NOMO-1 treated with DMSO at 0.1 percent for 48 hours (cell line): Measurements from ENCODE around the gene CCDC136.

Experiments used
- DNase-seq: peaks from one replicate; lab custom pipeline; 2025; ENCODE audit not compliant: unreplicated experiment; lab: John Stamatoyannopoulos, UW

CCDC136 gene

DNA sequence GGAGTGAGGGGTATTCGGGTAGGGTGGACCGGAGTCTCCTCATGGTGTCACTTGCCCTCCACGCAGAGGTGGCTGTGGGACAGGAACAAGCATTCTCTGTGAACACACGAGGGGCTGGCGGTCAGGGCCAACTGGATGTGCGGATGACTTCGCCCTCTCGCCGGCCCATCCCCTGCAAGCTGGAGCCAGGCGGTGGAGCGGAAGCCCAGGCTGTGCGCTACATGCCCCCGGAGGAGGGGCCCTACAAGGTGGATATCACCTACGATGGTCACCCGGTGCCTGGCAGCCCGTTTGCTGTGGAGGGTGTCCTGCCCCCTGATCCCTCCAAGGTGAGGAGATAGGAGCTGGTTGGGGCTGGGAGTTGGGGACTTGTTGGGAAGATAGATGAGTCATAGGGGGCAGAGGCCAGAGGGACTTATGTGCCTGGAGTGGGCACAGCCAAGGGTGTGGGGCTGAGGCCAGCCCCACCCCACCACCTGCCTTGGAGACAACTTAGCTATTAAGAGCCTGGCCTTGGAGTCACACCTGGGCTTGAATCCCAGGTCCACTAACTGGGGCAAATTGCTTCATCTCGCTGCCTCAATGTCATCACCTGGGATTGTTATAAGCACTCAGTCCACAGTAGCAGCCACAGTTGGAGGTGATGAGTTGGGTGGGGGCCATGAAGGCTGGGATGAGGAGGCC is 52.3 kb downstream of the CCDC136 start:
- DNase-seq: no peak

DNA sequence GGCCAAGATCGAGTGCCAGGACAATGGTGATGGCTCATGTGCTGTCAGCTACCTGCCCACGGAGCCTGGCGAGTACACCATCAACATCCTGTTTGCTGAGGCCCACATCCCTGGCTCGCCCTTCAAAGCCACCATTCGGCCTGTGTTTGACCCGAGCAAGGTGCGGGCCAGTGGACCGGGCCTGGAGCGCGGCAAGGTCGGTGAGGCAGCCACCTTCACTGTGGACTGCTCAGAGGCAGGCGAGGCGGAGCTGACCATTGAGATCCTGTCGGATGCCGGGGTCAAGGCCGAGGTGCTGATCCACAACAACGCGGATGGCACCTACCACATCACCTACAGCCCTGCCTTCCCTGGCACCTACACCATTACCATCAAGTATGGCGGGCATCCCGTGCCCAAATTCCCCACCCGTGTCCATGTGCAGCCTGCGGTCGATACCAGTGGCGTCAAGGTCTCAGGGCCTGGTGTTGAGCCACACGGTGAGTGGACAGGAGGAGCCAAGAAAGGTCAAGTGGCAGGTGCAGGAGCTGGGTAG is 53.1 kb downstream of the CCDC136 start:
- no peak for DNase-seq

DNA sequence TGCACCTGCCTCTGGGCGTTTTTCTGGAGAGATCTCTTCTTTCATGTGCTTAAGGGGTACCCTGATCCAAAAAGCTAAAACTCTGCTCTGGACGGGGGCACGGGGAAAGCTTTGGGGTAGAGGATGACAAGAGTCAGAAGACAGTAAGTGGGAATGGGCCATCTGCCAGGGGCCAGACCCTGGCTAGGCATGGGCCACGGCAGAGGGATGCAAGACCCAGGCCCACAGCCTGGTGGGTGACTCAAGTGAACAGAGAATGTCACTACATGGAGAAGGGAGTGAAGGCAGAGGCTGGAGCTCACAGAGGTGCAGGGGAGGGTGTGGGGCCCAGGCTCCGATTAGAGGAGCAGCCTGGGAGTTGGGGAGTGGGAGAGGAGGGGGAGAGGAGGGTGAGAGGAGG is 53.7 kb downstream of the CCDC136 start:
- DNase-seq: no peak

DNA sequence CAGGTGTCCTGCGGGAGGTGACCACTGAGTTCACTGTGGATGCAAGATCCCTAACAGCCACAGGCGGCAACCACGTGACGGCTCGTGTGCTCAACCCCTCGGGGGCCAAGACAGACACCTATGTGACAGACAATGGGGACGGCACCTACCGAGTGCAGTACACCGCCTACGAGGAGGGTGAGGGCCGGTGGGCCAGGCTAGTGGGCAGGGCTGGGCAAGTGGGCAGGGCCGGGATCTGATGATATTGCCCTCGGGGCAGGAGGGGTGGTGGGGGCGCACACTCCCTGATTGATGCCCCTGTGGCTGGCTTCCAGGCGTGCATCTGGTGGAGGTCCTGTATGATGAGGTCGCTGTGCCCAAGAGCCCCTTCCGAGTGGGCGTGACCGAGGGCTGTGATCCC is 54.2 kb downstream of the CCDC136 start:
- no peak for DNase-seq

DNA sequence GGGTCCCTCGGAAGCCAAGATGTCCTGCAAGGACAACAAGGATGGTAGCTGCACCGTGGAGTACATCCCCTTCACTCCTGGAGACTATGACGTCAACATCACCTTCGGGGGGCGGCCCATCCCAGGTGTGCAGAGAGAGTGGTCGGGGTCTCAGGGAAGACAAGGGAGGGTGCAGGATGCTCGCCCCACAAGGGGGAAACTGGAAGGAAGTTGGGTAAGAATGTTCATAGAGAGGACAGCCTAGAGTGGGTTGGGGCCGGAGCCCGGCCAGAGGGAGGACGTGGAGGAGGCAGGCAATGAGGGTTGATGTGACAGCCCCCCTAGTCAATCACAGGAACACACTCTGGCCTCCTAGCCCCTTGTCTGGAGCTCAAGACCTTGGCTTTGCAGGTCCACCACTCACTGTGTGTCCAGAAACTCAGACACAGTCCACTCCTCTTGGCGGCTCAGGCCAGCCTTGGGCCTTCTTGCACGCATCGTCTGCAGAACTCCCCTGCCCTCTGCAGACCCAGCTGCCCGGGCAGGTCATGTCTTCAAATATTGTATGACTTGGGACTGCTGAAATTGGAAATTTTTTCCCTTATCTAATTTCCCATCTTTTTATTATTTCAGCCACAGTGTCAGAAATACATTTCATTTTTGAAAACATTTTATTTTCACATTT is 55.1 kb downstream of the CCDC136 start:
- DNase-seq: no peak

DNA sequence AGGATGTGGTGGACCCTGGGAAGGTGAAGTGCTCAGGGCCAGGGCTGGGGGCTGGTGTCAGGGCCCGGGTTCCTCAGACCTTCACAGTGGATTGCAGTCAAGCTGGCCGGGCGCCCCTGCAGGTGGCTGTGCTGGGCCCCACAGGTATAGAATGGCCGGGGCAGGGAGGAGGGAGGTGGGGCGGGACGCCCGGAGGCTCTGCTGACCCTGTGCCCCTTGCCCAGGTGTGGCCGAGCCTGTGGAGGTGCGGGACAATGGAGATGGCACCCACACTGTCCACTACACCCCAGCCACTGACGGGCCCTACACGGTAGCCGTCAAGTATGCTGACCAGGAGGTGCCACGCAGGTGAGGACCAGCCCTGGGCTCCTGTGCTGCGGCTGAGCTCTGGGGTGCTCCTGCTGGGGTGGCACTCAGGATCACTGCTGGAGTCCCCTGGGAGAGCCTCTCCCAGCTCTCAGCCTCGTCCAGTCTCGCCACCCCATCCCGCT is 56.0 kb downstream of the CCDC136 start:
- DNase-seq: no peak

DNA sequence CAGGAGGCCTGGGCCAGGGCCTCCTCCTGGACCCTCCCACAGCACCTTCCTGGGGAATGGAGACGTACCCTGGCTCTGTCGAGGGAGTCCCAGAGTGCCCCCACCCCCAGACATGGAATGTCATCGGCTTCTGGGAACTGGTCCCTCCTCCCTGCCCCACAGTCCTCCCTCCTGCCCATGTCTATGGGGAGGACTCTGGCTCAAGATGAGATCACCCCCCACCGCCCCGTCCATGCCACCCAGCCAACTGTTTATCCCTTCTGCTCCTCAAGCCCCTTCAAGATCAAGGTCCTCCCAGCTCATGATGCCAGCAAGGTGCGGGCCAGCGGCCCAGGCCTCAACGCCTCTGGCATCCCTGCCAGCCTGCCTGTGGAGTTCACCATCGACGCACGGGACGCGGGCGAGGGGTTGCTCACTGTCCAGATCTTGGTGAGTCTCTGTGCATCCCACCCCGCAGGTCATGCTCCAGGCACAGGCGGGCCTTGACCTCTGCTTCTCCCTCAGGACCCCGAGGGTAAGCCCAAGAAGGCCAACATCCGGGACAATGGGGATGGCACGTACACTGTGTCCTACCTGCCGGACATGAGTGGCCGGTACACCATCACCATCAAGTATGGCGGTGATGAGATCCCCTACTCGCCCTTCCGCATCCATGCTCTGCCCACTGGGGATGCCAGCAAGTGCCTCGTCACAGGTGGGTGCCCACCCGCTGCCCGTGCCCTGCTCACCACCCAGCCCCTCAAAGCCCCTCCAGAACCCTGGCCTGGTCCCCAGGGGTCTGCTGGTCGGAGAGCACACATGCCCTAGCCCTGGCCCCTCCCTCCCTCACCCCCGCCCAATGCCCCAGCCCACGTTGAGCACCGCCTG is 56.8 kb downstream of the CCDC136 start:
- DNase-seq: no peak

DNA sequence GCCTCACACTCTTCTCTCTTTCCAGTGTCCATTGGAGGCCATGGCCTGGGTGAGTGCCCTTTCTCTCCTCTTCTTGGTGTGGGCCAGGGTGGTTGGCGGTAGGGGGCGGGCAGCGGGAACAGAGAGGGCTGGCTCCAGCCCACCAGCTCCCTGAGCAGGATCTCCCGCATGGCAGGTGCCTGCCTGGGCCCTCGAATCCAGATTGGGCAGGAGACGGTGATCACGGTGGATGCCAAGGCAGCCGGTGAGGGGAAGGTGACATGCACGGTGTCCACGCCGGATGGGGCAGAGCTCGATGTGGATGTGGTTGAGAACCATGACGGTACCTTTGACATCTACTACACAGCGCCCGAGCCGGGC is 57.4 kb downstream of the CCDC136 start:
- DNase-seq: no peak

DNA sequence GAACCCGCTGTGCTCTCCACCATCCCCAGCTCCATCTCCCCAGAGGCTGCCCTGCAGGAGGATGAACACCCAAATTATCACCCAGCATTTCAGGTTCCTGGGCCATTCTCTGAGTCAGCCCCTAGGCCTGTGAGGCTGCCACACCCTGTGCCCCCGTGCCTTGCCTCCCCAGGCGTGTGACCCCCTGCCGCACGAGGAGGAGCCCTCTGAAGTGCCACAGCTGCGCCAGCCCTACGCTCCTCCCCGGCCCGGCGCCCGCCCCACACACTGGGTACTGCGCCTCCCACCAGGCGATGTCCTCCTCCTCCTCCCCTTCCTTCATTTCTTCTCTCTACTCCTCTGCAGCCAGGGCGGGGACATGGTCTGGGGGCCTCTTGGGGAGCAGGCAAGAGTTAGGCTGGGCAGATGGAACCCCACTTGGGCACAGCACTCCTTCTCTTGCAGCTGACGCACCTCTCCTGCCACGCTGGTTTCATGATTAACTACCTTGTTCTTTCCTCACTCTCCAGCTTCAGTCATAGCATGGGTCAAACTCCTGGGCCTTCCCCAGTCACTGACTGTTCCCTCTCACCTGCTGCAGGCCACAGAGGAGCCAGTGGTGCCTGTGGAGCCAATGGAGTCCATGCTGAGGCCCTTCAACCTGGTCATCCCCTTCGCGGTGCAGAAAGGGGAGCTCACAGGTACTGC is 58.2 kb downstream of the CCDC136 start:
- no peak for DNase-seq

DNA sequence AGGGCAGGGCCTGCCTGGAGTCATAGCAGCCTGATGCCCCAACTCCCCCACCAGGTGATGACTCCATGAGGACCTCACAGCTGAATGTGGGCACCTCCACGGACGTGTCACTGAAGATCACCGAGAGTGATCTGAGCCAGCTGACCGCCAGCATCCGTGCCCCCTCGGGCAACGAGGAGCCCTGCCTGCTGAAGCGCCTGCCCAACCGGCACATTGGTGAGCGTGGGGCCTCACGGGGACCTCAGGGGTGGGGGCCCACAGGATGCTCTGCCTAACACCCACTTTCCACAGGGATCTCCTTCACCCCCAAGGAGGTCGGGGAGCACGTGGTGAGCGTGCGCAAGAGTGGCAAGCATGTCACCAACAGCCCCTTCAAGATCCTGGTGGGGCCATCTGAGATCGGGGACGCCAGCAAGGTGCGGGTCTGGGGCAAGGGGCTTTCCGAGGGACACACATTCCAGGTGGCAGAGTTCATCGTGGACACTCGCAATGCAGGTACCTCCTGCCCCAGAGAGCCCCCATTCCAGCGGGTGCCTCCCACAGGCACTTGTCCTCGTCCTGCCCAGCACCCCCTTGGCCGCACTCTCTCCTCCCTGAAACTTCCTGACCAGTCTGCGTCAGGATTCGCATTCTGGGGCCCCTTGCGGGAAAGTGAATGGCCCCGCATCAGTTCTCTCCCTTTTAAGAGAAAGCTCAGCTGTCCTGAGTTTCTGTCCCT is 60.9 kb downstream of the CCDC136 start:
- no peak for DNase-seq

DNA sequence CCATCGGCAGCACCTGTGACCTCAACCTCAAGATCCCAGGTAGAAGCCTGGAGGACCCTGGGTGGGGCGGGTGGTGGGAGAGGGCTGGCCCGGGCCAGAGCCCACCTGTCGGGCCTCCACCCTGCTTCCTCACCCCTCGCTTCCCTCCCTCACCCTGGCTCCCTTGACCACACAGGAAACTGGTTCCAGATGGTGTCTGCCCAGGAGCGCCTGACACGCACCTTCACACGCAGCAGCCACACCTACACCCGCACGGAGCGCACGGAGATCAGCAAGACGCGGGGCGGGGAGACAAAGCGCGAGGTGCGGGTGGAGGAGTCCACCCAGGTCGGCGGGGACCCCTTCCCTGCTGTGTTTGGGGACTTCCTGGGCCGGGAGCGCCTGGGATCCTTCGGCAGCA is 62.0 kb downstream of the CCDC136 start:
- DNase-seq: no peak

DNA sequence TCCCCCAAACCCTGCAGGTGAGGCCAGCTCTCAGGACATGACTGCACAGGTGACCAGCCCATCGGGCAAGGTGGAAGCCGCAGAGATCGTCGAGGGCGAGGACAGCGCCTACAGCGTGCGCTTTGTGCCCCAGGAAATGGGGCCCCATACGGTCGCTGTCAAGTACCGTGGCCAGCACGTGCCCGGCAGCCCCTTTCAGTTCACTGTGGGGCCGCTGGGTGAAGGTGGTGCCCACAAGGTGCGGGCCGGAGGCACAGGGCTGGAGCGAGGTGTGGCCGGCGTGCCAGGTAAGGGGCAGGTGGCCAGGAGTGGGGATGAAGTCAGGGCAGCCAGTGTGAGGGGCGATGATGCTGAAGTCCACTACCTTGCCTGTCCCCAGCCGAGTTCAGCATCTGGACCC is 62.6 kb downstream of the CCDC136 start:
- no peak for DNase-seq

DNA sequence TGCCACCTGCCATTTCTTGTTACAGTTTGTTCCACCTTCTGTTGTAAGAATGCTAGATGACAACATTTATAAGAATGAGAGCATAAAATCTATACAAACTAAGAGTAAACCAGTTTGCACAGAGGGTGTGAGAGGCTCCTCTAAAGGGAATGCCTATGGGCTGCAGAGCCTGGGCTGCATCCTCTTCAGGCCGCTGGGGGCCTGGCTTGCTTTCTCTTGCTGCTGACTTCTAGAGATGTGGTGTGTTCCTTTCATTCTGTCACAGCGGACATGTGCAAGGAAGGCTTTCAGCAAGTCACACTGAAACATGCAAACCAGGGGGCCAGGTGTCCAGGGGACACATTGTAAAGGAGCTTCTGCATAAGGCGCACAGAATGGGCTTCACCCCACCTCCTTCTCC is 63.8 kb downstream of the CCDC136 start:
- DNase-seq: no peak

DNA sequence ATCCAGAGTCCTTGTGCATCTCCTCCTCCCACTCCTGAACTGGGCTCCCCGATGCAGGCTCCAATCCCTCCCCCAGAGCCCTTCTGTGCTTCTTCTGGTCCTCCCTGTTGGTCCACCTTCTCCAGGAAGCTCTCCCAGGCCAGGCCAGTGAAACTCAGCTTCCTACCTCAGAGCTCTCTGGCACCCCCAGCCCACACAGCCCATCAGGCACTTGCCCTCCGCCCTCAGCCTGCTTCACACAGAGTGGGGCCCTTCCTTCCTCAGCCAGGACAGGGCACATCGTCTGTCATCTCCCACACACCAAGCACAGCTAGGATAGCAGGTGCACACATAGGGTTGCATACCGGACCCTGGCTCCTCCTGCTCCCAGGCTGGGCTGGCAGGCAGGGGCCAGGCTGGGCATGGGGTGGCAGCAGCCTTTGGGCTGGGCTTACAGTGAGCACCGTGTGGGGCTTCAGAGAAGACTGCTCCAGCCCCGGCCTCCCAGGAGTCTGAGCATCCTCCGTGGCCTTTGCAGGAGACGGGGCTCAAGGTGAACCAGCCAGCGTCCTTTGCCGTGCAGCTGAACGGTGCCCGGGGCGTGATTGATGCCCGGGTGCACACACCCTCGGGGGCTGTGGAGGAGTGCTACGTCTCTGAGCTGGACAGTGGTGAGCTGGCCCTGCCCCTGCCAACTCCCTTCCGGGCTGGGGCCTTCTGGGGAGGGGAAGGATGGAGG is 64.4 kb downstream of the CCDC136 start:
- DNase-seq: no peak

DNA sequence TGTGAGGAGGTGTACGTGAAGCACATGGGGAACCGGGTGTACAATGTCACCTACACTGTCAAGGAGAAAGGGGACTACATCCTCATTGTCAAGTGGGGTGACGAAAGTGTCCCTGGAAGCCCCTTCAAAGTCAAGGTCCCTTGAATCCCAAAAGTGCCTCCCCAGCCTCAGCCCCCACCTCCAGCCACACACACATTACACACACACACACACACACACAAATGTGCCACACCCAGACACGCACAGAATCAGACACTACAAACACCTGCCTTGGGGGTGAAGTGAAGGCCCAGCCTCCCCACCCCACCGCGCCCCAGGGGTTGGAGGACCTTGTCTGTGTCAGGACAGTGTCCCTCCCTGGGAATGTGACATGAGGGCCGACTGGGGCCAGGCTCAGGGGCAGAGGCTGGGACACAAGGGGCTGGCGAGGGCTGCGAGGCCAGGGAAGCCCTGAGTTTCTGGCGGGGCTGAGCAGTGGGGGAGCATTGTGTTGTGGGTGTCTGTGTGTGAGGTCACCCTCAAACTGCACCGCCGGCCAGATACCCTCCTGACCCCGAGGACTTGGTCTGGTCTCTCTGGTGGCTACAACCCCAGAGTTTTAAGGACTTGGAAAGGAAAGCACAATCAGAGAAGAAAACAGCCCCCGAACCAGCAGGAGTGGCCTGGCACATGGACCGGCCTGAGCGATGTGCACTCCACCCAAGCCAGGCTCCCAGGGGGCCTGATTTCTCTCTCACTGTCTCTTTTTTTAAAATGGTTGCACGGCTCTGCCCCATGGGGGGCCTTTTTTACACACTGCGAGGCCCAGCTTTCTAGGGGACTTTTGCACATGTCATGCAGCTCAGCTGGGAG is 66.8 kb downstream of the CCDC136 start:
- no peak for DNase-seq

DNA sequence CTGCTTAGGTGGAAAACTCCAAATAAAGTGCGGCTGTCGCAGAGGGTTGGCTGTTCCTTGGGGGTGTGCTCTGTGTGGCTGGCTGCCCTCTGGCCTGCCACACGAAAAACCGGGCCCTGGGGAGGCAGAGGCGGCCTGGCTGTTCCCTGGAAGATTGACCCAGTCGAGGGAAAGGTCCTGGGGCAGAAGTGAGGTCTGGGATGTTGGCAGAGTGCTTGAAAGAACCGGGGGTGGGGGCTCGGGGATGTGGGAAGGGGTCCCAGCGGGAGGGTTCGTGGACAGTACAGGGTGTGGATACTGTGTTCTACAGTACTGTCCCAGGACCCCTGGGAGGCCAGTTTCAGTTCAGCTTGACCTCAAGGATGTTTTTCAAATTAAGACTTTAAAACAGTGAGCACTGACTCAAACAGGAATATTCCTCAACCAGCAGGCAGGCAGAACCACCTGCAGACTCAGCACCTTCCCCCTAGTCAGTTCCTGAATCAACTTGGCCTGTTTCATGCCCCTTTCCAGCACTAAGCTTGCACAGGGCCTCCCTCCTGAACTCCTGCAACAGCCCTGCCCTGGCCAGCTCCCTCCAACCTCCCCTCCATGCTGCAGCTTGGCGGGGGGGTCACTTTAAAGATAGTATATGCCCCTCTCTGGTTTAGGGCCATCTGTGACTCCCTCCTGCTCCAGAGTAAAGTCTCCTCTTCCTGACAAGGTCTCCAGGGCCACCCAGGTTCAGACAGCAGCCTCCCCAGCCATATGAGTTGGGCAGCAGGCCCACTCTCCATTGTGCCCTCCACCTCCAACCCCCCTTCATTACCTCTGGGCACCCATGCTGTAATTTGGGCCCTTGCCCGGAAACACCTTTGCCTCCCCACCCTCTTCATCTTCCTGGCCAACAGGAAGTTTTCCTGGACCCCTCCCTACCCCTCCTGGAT is 67.7 kb downstream of the CCDC136 start:
- no peak for DNase-seq

DNA sequence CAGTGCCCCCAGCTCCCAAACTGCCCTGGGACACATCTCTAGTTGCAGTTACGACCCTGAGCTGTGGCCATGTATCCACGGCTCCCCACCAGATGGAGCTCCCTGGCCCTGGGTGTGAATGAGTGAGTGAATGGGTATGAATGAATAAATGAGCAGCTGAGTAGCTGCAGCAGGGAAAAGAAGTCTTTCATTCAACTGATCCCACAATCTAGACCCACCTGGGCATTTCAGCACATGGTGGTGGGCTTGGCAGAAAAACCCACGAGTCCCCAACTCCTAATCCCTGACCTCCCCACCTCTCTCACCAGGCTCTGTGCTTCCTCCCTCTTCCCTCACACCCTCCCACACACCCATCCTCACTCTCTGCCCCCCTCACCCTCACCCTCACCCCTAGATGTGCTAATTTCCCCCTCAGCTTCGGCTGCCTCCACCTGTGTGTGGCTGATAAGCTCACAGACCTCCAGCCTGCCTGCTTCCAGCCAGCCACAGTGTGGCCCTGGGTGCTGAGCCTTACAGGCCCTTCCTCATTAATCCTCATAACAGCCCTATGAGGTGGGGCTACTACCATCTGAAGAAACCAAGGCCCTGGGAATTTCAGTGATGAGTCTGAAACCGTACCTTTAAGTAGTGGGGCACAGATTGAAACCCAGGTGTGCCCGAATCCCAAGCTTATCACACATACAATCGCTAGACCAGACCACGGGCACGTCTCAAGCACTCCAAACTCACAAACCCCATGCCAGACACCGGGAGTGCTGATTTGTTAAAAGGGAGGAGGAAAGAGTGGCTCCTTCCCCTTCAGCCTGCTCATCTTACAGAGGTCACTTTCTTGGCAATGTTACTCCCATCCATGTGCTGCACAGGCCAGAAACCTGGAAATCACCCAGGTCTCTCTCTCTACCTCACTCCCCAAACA is 68.6 kb downstream of the CCDC136 start:
- no peak for DNase-seq
